RWPE2 (cell line): ENCODE measurements around the gene ATP6V1G3.

Source experiments
- ATAC-seq: fragments of 200-7000 bp; cut with Tn5 transposase; 3 replicates; pipeline ENCODE4 v1.9.1; 2021; ENCODE audit warnings: low read depth
- DNase-seq: peaks from one replicate; pipeline ENCODE4 v3.0.0-alpha.2; 2020; ENCODE audit warnings: low spot score
- H3K27ac ChIP-seq: fragments of 450-650 bp; 2 replicates; pipeline ENCODE4 v1.5.1; 2017; ENCODE audit warnings: mild to moderate bottlenecking; ENCODE audit not compliant: poor library complexity, severe bottlenecking
- H3K27me3 ChIP-seq: fragments of 250-450 bp; sonication (Bioruptor Pico); 2 replicates; pipeline ENCODE4 v1.5.1; 2021; ENCODE audit warnings: mild to moderate bottlenecking, moderate library complexity; ENCODE audit not compliant: insufficient read depth, poor library complexity, severe bottlenecking
- H3K36me3 ChIP-seq: fragments of 250-450 bp; sonication (Bioruptor Pico); 2 replicates; pipeline ENCODE4 v1.5.1; 2020; ENCODE audit warnings: low read depth, mild to moderate bottlenecking, moderate library complexity
- H3K4me1 ChIP-seq: fragments of 250-450 bp; sonication (Bioruptor Pico); 2 replicates; pipeline ENCODE4 v1.5.1; 2021; ENCODE audit warnings: mild to moderate bottlenecking, moderate library complexity; ENCODE audit not compliant: insufficient read depth, poor library complexity, severe bottlenecking
- H3K4me3 ChIP-seq: fragments of 250-450 bp; sonication (Bioruptor Pico); 2 replicates; pipeline ENCODE4 v1.5.1; 2021; ENCODE audit warnings: mild to moderate bottlenecking, moderate library complexity; ENCODE audit not compliant: severe bottlenecking
- H3K9me3 ChIP-seq: fragments of 250-450 bp; sonication (Bioruptor Pico); 2 replicates; pipeline ENCODE4 v1.5.1; 2021; ENCODE audit warnings: mild to moderate bottlenecking, moderate library complexity; ENCODE audit not compliant: severe bottlenecking
- TF ChIP-seq, protein P1 (sequence below): fragments of 450-650 bp; IDR thresholded peaks from one replicate; pipeline ENCODE4 v1.5.1; 2017; ENCODE audit warnings: mild to moderate bottlenecking, moderate library complexity; ENCODE audit not compliant: poor library complexity, severe bottlenecking

The ATP6V1G3 gene

DNA sequence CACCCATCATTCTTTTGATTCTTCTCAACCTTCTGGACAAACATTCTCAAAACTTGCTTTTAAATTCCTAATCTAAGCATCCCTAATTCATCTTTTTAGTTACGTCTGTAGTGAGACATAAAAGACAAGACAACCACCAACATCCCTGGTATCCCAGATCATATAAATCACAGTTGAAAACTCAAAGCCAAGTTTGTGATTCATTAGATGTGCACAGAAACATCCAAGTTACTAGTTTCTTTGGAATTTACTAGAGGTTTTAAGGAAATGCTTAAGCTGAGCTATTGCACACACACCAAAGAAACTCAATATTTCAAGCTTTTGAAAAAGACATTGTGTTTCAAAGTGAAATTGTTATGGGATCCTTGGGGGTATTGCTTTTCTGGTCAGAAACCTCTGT lies 47.6 kb downstream of the ATP6V1G3 start:
- H3K27ac ChIP-seq, result peak overlapping the region; percentile 82

DNA sequence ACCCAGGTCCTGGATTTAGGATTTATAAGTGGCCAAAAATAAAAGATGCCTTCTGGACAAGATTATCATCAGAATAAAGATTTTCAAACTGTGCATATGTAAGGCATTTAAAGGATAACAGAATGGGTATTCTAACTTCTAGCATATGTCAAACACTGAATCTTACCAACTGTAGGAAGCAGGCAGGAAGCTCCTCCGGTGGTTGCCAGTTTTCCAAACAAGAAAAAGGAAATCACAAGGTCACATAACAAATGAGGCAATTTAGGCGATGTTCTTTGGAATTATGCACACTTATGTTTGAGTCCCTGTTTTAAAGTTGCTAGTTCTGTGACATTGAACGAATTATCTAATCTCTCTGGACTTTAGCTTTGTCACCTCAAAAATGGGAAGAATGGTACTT lies 48.9 kb downstream of the ATP6V1G3 start:
- no peak for ATAC-seq
- H3K27ac ChIP-seq, result no peak overlapping the region

More for the DNA sequence above, 47.6 kb downstream of the ATP6V1G3 start:
- Histone ChIP-seq H3K4me1 (peaks cover 40% of the 10 kb centered on the region), H3K27me3 (no peaks in the 10 kb centered on the region), H3K36me3 (no peaks in the 10 kb centered on the region), H3K9me3 (no peaks in the 10 kb centered on the region), H3K4me3 (no peak overlapping the region)
- ATAC-seq (peak; percentile 71), DNase-seq (no peak)
- TF ChIP-seq, protein P1, sequence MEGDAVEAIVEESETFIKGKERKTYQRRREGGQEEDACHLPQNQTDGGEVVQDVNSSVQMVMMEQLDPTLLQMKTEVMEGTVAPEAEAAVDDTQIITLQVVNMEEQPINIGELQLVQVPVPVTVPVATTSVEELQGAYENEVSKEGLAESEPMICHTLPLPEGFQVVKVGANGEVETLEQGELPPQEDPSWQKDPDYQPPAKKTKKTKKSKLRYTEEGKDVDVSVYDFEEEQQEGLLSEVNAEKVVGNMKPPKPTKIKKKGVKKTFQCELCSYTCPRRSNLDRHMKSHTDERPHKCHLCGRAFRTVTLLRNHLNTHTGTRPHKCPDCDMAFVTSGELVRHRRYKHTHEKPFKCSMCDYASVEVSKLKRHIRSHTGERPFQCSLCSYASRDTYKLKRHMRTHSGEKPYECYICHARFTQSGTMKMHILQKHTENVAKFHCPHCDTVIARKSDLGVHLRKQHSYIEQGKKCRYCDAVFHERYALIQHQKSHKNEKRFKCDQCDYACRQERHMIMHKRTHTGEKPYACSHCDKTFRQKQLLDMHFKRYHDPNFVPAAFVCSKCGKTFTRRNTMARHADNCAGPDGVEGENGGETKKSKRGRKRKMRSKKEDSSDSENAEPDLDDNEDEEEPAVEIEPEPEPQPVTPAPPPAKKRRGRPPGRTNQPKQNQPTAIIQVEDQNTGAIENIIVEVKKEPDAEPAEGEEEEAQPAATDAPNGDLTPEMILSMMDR, result no peak

DNA sequence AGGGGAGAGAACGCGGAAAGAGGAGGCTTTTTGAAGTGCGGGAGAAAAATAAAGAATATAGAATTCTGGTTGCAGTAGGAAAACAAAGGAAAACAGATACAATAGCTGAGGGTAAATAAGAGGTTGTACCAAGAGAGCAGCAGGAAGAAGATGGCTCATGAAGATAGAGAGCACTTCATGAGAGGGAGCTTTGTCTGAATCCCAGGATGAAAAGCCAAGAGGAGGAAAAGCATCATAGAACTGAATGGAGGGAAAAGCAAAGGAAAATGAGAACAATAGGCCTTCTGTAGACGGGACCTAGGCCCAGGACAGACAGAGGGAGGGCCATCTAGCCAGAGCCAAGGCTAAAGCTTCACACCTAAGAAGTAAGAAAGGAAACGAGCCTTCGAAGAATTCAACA lies 49.5 kb downstream of the ATP6V1G3 start:
- DNase-seq, result no peak
- no peak overlapping the region for H3K27ac ChIP-seq

More for the DNA sequence above, 48.9 kb downstream of the ATP6V1G3 start:
- Histone ChIP-seq H3K4me1 (peaks cover 27% of the 10 kb centered on the region), H3K27me3 (no peaks in the 10 kb centered on the region), H3K4me3 (no peak overlapping the region), H3K9me3 (no peaks in the 10 kb centered on the region), H3K36me3 (no peaks in the 10 kb centered on the region)
- TF ChIP-seq, protein P1, result no peak
- no peak for DNase-seq

DNA sequence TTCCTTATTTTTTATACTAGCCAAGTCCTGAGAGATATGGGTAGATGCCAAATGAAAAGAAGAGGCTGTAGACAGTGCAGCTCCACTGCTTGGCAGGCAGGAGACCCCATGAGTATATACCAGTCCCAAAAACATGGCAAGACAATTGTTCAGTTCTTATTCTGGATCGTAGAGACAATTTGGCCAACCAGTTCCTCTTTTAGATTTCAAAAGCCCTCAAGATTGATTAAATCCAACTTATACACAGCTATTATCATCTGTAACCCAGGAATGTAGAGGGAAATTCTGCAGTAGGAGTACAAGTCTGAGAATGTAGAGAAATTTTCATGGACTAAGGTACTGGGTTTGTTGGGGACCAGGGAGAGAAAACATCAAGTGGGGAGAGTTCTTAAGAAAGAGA lies 50.3 kb downstream of the ATP6V1G3 start:
- DNase-seq (no peak), ATAC-seq (no peak)
- no peaks in the 10 kb centered on the region for H3K36me3 ChIP-seq
- TF ChIP-seq, protein P1, result no peak
- H3K4me1 ChIP-seq, result peaks cover 13% of the 10 kb centered on the region
- no peak overlapping the region for H3K4me3 ChIP-seq
- H3K27ac ChIP-seq, result no peak overlapping the region
- H3K9me3 ChIP-seq, result no peaks in the 10 kb centered on the region
- no peaks in the 10 kb centered on the region for H3K27me3 ChIP-seq

More for the DNA sequence above, 49.5 kb downstream of the ATP6V1G3 start:
- Histone ChIP-seq H3K4me3 (no peak overlapping the region), H3K36me3 (no peaks in the 10 kb centered on the region), H3K9me3 (no peaks in the 10 kb centered on the region), H3K27me3 (no peaks in the 10 kb centered on the region), H3K4me1 (peaks cover 21% of the 10 kb centered on the region)
- TF ChIP-seq, protein P1, result no peak
- ATAC-seq, result no peak

DNA sequence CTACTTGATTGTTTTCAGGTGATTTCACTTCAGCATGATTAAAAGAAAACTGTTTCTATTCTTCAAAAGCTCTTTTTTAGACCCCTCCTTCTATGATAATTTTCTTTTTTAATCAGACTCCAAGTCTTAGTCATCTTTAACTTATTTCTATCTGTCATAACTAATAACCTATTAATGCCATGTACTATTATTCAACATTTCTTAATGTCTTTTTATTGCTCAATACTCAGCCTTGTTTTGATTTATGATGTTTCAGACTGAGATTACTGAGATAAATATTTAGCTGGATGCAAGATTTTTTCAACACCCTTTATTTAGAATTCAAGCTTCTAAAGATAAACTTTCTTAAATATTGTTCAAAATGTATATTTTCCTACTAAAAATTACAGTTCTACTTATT lies 53.6 kb downstream of the ATP6V1G3 start:
- ATAC-seq, result no peak
- H3K27me3 ChIP-seq, result no peaks in the 10 kb centered on the region
- TF ChIP-seq, protein P1, result no peak
- H3K4me1 ChIP-seq, result no peaks in the 10 kb centered on the region
- DNase-seq, result no peak
- H3K4me3 ChIP-seq, result no peak overlapping the region
- no peaks in the 10 kb centered on the region for H3K36me3 ChIP-seq
- no peak overlapping the region for H3K27ac ChIP-seq
- no peaks in the 10 kb centered on the region for H3K9me3 ChIP-seq
